NCI-H510A (cell line): ENCODE results near the gene RTN4RL1.

Experiments used
- DNase-seq: peaks from one replicate; lab custom pipeline; 2025; lab: John Stamatoyannopoulos, UW

RTN4RL1 gene

GRCh38 chr17:1948517-1948825 is 76.7 kb downstream of the RTN4RL1 start:
- DNase-seq, result no peak

GRCh38 chr17:1947743-1948516 is 77.2 kb downstream of the RTN4RL1 start:
- no peak for DNase-seq

GRCh38 chr17:1947229-1947742 is 77.8 kb downstream of the RTN4RL1 start:
- no peak for DNase-seq

GRCh38 chr17:1946021-1946932 is 78.9 kb downstream of the RTN4RL1 start:
- DNase-seq, result no peak

- DNase-seq, result no peak
Measured at GRCh38 chr17:1945621-1946020, 79.5 kb downstream of the RTN4RL1 start.

- DNase-seq, result no peak
Measured at GRCh38 chr17:1943436-1943831, 81.7 kb downstream of the RTN4RL1 start.

GRCh38 chr17:1942666-1943435 is 82.3 kb downstream of the RTN4RL1 start:
- no peak for DNase-seq

- DNase-seq, result no peak
Measured at GRCh38 chr17:1942066-1942365, 83.1 kb downstream of the RTN4RL1 start.

GRCh38 chr17:1941272-1942065 is 83.7 kb downstream of the RTN4RL1 start:
- no peak for DNase-seq

- no peak for DNase-seq
Measured at GRCh38 chr17:1940810-1941185, 84.3 kb downstream of the RTN4RL1 start.

GRCh38 chr17:1939981-1940809 is 84.9 kb downstream of the RTN4RL1 start:
- no peak for DNase-seq

GRCh38 chr17:1937461-1937860 is 87.7 kb downstream of the RTN4RL1 start:
- no peak for DNase-seq

GRCh38 chr17:1936766-1937165 is 88.4 kb downstream of the RTN4RL1 start:
- no peak for DNase-seq

GRCh38 chr17:1934901-1935300 is 90.2 kb downstream of the RTN4RL1 start:
- no peak for DNase-seq

GRCh38 chr17:1933875-1934715 is 91.0 kb downstream of the RTN4RL1 start:
- DNase-seq, result no peak

- no peak for DNase-seq
Measured at GRCh38 chr17:1931844-1932579, 93.1 kb downstream of the RTN4RL1 start.

- no peak for DNase-seq
Measured at GRCh38 chr17:1930337-1930645, 94.8 kb downstream of the RTN4RL1 start.

- DNase-seq, result no peak
Measured at GRCh38 chr17:1928976-1929375, 96.2 kb downstream of the RTN4RL1 start.

- no peak for DNase-seq
Measured at GRCh38 chr17:1920948-1921351, 104.2 kb downstream of the RTN4RL1 start.
